ENCODE results near the gene TIPIN. TPM values are rescaled to one million over a fixed set of nuclear protein-coding genes. Genes with fewer than 3 reads are reported as not detected.

TIPIN gene
- total RNA-seq, 1 experiment from 2014 or later = 27.0 TPM

DNA sequence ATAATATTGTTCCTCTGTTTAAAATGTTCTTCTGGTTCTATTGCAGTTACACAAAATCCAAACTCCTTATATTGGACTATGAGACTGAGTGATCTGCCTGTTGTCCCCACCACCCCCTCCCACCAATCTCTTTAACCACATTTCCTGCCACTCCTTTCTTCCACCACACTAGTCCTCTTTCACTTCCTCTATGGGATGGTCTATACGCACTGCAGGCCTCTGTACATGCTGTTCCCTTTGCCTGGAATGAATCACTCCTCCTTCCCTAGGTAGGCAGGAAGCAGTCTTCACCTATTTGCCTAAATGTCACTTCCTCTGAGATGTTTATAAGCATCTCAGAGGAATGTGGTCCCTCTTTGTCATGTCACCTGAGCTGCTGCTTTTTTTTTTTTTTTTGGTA lies 34.2 kb upstream of the TIPIN start:
- Mint-ChIP-seq H3K36me3 (ENCODE audit: insufficient read depth, unreplicated experiment) (peaks cover 33% of the 10 kb centered on the region), H3K4me1 (ENCODE audit: low read depth, unreplicated experiment) (peaks cover 45% of the 10 kb centered on the region), H3K9me3 (ENCODE audit: low read depth, unreplicated experiment) (no peaks in the 10 kb centered on the region), H3K27ac (ENCODE audit: unreplicated experiment) (no peak overlapping the region), H3K4me3 (ENCODE audit: low read depth, unreplicated experiment) (no peak overlapping the region), H3K27me3 (ENCODE audit: unreplicated experiment) (no peaks in the 10 kb centered on the region)
- no peak for DNase-seq
- CTCF ChIA-PET = interaction anchor here (0.6 kb wide), 1 partner anchor 110 kb away, joined by 8 read pairs; no protein-coding TSS in a partner anchor
- TF ChIP-seq, protein P1, sequence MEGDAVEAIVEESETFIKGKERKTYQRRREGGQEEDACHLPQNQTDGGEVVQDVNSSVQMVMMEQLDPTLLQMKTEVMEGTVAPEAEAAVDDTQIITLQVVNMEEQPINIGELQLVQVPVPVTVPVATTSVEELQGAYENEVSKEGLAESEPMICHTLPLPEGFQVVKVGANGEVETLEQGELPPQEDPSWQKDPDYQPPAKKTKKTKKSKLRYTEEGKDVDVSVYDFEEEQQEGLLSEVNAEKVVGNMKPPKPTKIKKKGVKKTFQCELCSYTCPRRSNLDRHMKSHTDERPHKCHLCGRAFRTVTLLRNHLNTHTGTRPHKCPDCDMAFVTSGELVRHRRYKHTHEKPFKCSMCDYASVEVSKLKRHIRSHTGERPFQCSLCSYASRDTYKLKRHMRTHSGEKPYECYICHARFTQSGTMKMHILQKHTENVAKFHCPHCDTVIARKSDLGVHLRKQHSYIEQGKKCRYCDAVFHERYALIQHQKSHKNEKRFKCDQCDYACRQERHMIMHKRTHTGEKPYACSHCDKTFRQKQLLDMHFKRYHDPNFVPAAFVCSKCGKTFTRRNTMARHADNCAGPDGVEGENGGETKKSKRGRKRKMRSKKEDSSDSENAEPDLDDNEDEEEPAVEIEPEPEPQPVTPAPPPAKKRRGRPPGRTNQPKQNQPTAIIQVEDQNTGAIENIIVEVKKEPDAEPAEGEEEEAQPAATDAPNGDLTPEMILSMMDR (IDR thresholded peaks at IDR 0.05; ENCODE audit: unreplicated experiment) = no peak
- no TSS peak for BruUV-seq (replicated peaks)
- intact Hi-C loops (cut with micrococcal nuclease; ENCODE audit: unreplicated experiment) = no loop called here

DNA sequence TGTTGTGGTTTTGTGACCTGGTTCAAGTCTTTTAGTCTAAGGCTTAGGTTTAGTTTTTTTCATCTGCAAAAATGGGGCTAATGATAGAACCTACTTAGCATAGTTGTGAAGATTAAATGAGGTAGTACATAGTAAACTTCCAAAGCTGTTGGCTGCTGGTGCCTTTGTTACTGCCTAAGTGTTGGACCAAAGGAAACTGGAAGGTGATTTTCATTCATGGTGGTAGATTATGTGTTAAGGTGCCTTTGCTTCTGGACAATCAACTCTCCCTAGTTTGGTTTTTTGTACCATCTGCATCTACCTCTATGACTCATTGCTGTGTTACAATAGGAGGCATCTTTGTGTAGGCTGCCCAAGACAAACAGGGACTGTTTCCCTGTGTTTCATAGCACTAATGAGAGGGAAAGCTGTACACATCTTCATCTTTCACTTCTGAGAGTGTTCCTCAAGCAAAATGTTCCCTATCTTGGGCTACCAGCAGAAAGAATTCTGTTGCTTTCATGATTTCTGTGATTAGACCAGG lies 33.4 kb upstream of the TIPIN start:
- peaks cover 33% of the 10 kb centered on the region for H3K36me3 Mint-ChIP-seq (ENCODE audit: insufficient read depth, unreplicated experiment)
- TF ChIP-seq, protein P1 (IDR thresholded peaks at IDR 0.05; ENCODE audit: unreplicated experiment) = no peak
- DNase-seq = no peak
- BruUV-seq (replicated peaks) = no TSS peak
- peaks cover 45% of the 10 kb centered on the region for H3K4me1 Mint-ChIP-seq (ENCODE audit: low read depth, unreplicated experiment)
- no peaks in the 10 kb centered on the region for H3K9me3 Mint-ChIP-seq (ENCODE audit: low read depth, unreplicated experiment)
- CTCF ChIA-PET = no interaction called here
- intact Hi-C loops (cut with micrococcal nuclease; ENCODE audit: unreplicated experiment) = loop anchor here (5.0 kb wide), 1 partner anchor 92 kb away; no protein-coding TSS in a partner anchor
- no peak overlapping the region for H3K4me3 Mint-ChIP-seq (ENCODE audit: low read depth, unreplicated experiment)
- H3K27me3 Mint-ChIP-seq (ENCODE audit: unreplicated experiment) = no peaks in the 10 kb centered on the region
- H3K27ac Mint-ChIP-seq (ENCODE audit: unreplicated experiment) = no peak overlapping the region

DNA sequence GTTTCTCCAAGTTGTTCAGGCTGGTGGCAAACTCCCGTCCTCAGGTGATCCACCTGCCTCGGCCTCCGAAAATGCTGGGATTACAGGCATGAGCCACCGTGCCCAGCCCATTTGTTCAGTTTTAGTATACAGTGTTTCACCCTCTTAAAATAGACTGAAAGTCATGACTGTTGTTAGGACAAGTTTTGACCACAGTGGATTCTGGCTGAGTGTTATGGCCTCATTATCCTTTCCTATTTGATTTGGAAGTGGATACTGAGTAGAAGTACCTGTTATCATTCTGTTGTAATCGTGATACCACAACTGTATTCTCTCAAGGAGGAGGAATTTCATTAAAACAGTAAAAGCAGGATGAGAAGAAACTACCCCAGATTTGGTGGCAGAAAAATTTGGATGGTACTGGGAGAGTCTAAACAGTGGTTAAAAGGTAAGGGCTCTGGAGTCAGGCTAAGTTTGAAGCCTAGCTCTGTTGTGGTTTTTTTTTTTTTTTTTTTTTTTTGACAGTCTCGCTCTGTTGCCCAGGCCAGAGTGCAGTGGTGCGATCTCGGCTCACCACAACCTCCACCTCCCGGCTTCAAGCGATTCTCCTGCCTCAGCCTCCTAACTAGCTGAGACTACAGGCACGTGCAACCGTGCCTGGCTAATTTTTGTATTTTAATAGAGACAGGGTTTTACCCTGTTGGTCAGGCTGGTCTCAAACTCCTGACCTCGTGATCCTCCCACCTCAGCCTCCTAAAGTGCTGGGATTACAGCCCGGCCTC lies 32.8 kb upstream of the TIPIN start:
- Mint-ChIP-seq H3K36me3 (ENCODE audit: insufficient read depth, unreplicated experiment) (peaks cover 33% of the 10 kb centered on the region), H3K4me1 (ENCODE audit: low read depth, unreplicated experiment) (peaks cover 45% of the 10 kb centered on the region), H3K27ac (ENCODE audit: unreplicated experiment) (no peak overlapping the region), H3K4me3 (ENCODE audit: low read depth, unreplicated experiment) (peak overlapping the region; percentile 98), H3K9me3 (ENCODE audit: low read depth, unreplicated experiment) (no peaks in the 10 kb centered on the region), H3K27me3 (ENCODE audit: unreplicated experiment) (no peaks in the 10 kb centered on the region)
- BruUV-seq (replicated peaks) = no TSS peak
- intact Hi-C loops (cut with micrococcal nuclease; ENCODE audit: unreplicated experiment) = loop anchor here (5.0 kb wide), 1 partner anchor 93 kb away; no protein-coding TSS in a partner anchor
- TF ChIP-seq, protein P1 (IDR thresholded peaks at IDR 0.05; ENCODE audit: unreplicated experiment) = no peak
- no peak for DNase-seq
- CTCF ChIA-PET = interaction anchor here (0.6 to 0.7 kb wide), 4 partner anchors 78 to 544 kb away, joined by 3 to 7 read pairs (median 4); partner anchors contain the start of gene SMAD6

DNA sequence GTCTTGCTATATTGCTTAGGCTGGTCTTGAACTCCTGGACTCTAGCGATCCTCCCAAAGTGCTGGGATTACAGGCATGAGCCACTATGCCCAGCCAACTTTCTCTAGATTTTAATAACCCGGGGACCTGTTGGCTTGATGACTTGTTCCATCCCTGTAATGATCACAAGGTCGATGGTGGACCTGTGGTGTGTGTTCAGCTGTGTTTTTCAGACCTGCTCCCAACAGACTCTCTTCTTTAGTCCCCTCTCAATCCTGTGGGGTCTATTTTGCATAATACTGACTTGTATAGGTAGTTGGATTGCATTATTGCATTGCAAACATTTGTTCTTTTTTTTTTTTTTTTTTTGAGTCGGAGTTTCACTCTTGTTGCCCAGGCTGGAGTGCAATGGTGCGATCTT lies 32.1 kb upstream of the TIPIN start:
- CTCF ChIA-PET = interaction anchor here (0.7 kb wide), 3 partner anchors 79 to 314 kb away, joined by 3 to 7 read pairs (median 4); partner anchors contain the start of gene SMAD6
- no peak overlapping the region for H3K27ac Mint-ChIP-seq (ENCODE audit: unreplicated experiment)
- H3K36me3 Mint-ChIP-seq (ENCODE audit: insufficient read depth, unreplicated experiment) = peaks cover 33% of the 10 kb centered on the region
- intact Hi-C loops (cut with micrococcal nuclease; ENCODE audit: unreplicated experiment) = loop anchor here (5.0 kb wide), 1 partner anchor 94 kb away; no protein-coding TSS in a partner anchor
- no peaks in the 10 kb centered on the region for H3K27me3 Mint-ChIP-seq (ENCODE audit: unreplicated experiment)
- BruUV-seq (replicated peaks) = no TSS peak
- no peak for DNase-seq
- peaks cover 40% of the 10 kb centered on the region for H3K4me1 Mint-ChIP-seq (ENCODE audit: low read depth, unreplicated experiment)
- peak overlapping the region; percentile 98 for H3K4me3 Mint-ChIP-seq (ENCODE audit: low read depth, unreplicated experiment)
- H3K9me3 Mint-ChIP-seq (ENCODE audit: low read depth, unreplicated experiment) = no peaks in the 10 kb centered on the region
- TF ChIP-seq, protein P1 (IDR thresholded peaks at IDR 0.05; ENCODE audit: unreplicated experiment) = no peak

Measured in Calu3 (cell line).